PC-3 (cell line): ENCODE data around the gene OR10G3. TPM values are rescaled to one million over a fixed set of nuclear protein-coding genes. Genes with fewer than 3 reads are reported as not detected.

Experiments used
- ATAC-seq: fragments of 200-7000 bp; cut with Tn5 transposase; 2 replicates; pipeline ENCODE4 v1.9.1; 2020; ENCODE audit warnings: mild to moderate bottlenecking, moderate library complexity
- BruUV-seq: library from RNA; stranded (reverse); fragments of 400-500 nt; replicated peaks from 2 replicates; lab custom pipeline; 2021; lab: Mats Ljungman, UMichigan
- CTCF ChIA-PET: fragments of 300-600 bp; sonication (Branson Sonifier 250); formaldehyde crosslinking; loops from one replicate; lab custom pipeline; 2022; ENCODE audit warnings: antibody characterized with exemption; lab: Charles Lee
- POLR2A ChIA-PET: fragments of 300-600 bp; sonication (Branson Sonifier 250); formaldehyde crosslinking; loops from one replicate; lab custom pipeline; 2022; ENCODE audit warnings: antibody characterized with exemption; ENCODE audit not compliant: unreplicated experiment; lab: Charles Lee
- DNase-seq: peaks from one replicate; pipeline ENCODE4 v3.0.0-alpha.2; 2015
- H2AFZ ChIP-seq: fragments of 300-600 bp; sonication (generic); 2 replicates; pipeline ENCODE4 v1.6.0; 2016; ENCODE audit warnings: antibody characterized with exemption, low read length
- H3F3A ChIP-seq: fragments of 300-600 bp; sonication (generic); one replicate; pipeline ENCODE4 v1.6.0; 2017; ENCODE audit warnings: antibody characterized with exemption, low read length, control low read depth, mild to moderate bottlenecking; ENCODE audit not compliant: unreplicated experiment
- H3K27ac ChIP-seq: fragments of 300-600 bp; sonication (generic); 2 replicates; pipeline ENCODE4 v1.5.1; 2016; ENCODE audit warnings: mild to moderate bottlenecking, low read length
- H3K27me3 ChIP-seq: fragments of 300-600 bp; sonication (generic); 2 replicates; pipeline ENCODE4 v1.6.1; 2016; ENCODE audit warnings: low read length, mixed read lengths
- H3K36me3 ChIP-seq: fragments of 300-600 bp; sonication (generic); 2 replicates; pipeline ENCODE4 v1.6.1; 2016; ENCODE audit warnings: low read depth, mixed run types, low read length, mixed read lengths
- H3K4me1 ChIP-seq: fragments of 300-600 bp; sonication (generic); 2 replicates; pipeline ENCODE4 v1.5.1; 2016; ENCODE audit warnings: low read length; ENCODE audit not compliant: insufficient read depth
- H3K4me2 ChIP-seq: fragments of 300-600 bp; sonication (generic); 2 replicates; pipeline ENCODE4 v1.6.0; 2016; ENCODE audit warnings: low read length
- H3K4me3 ChIP-seq: fragments of 300-600 bp; sonication (generic); 2 replicates; pipeline ENCODE4 v1.5.1; 2016; ENCODE audit warnings: mild to moderate bottlenecking, low read length, mixed read lengths
- H3K79me2 ChIP-seq: fragments of 300-600 bp; sonication (generic); 2 replicates; pipeline ENCODE4 v1.6.1; 2017; ENCODE audit warnings: low read length, mixed read lengths
- H3K9ac ChIP-seq: fragments of 300-600 bp; sonication (generic); 2 replicates; pipeline ENCODE4 v1.6.0; 2016; ENCODE audit warnings: mild to moderate bottlenecking, low read length
- H3K9me2 ChIP-seq: fragments of 300-600 bp; sonication (generic); replicated peaks from 2 replicates; pipeline ENCODE4 v1.6.1; 2016; ENCODE audit warnings: mixed run types, low read length, mixed read lengths
- H3K9me3 ChIP-seq: fragments of 300-600 bp; sonication (generic); 2 replicates; pipeline ENCODE4 v1.6.1; 2016; ENCODE audit warnings: low read length, mixed read lengths
- H4K20me1 ChIP-seq: fragments of 300-600 bp; sonication (generic); 2 replicates; pipeline ENCODE4 v1.6.1; 2016; ENCODE audit warnings: low read length, mixed read lengths
- CTCF ChIP-seq: fragments of 300-600 bp; sonication (generic); conservative IDR thresholded peaks from 2 replicates; pipeline ENCODE4 v1.5.1; 2017; ENCODE audit warnings: antibody characterized with exemption, low read depth, mild to moderate bottlenecking, low read length
- EZH2 ChIP-seq: fragments of 300-600 bp; sonication (generic); IDR thresholded peaks from one replicate; pipeline ENCODE4 v1.6.1; 2017; ENCODE audit warnings: antibody characterized with exemption, mild to moderate bottlenecking, low read length; ENCODE audit not compliant: unreplicated experiment
- EZH2phosphoT487 ChIP-seq: fragments of 300-600 bp; sonication (generic); IDR thresholded peaks from 2 replicates; pipeline ENCODE4 v1.6.1; 2018; ENCODE audit warnings: mild to moderate bottlenecking, antibody characterized with exemption, low read length, borderline replicate concordance
- intact Hi-C: fragments of 100-400 bp; cut with micrococcal nuclease; formaldehyde crosslinking; loops from 2 replicates; pipeline ENCODE4 v1.9.0; 2023
- total RNA-seq: library from RNA; depleted of rRNA; stranded (reverse); fragments of >200 nt; gene quantifications from 2 replicates; pipeline ENCODE4 v1.2.3, GENCODE V29; 2014

OR10G3 gene
- total RNA-seq, 1 experiment from 2014 or later = not detected

GRCh38 chr14:21539189-21539940 lies 40.5 kb downstream of the OR10G3 start:
- intact Hi-C loops = no loop called here
- H3K9me2 ChIP-seq = no peaks in the 10 kb centered on the region
- no TSS peak for BruUV-seq

GRCh38 chr14:21537090-21537424 lies 42.8 kb downstream of the OR10G3 start:
- no peaks in the 10 kb centered on the region for H3K9me2 ChIP-seq
- H3K79me2 ChIP-seq = no peaks in the 10 kb centered on the region
- H3K9me3 ChIP-seq = no peaks in the 10 kb centered on the region
- H3K9ac ChIP-seq = no peak overlapping the region
- H3K27ac ChIP-seq = no peak overlapping the region
- peaks cover 45% of the 10 kb centered on the region for H3K27me3 ChIP-seq
- DNase-seq (no peak), ATAC-seq (no peak)
- intact Hi-C loops = no loop called here
- POLR2A ChIA-PET = no interaction called here
- no peaks in the 10 kb centered on the region for H3K36me3 ChIP-seq
- no peak overlapping the region for H3K4me2 ChIP-seq
- TF ChIP-seq CTCF (no peak), EZH2phosphoT487 (no peak), EZH2 (no peak)
- no peak overlapping the region for H3K4me3 ChIP-seq
- H3F3A ChIP-seq = no peaks in the 10 kb centered on the region
- no peaks in the 10 kb centered on the region for H4K20me1 ChIP-seq
- CTCF ChIA-PET = no interaction called here
- H3K4me1 ChIP-seq = no peaks in the 10 kb centered on the region
- H2AFZ ChIP-seq = no peak overlapping the region
- no TSS peak for BruUV-seq

More at GRCh38 chr14:21539189-21539940, 40.5 kb downstream of the OR10G3 start:
- Histone ChIP-seq H3K79me2 (no peaks in the 10 kb centered on the region), H3K4me2 (no peak overlapping the region), H3K27ac (no peak overlapping the region), H3K9ac (no peak overlapping the region), H2AFZ (no peak overlapping the region), H3K4me3 (no peak overlapping the region), H3K36me3 (no peaks in the 10 kb centered on the region), H4K20me1 (no peaks in the 10 kb centered on the region), H3K9me3 (no peaks in the 10 kb centered on the region), H3K27me3 (peaks cover 35% of the 10 kb centered on the region), H3K4me1 (no peaks in the 10 kb centered on the region), H3F3A (no peaks in the 10 kb centered on the region)
- TF ChIP-seq EZH2phosphoT487 (no peak), EZH2 (no peak), CTCF (no peak)
- DNase-seq = no peak
- ATAC-seq = no peak
- POLR2A ChIA-PET = no interaction called here
- CTCF ChIA-PET = no interaction called here

- H3K9ac ChIP-seq = no peak overlapping the region
- TF ChIP-seq EZH2 (no peak), EZH2phosphoT487 (no peak), CTCF (no peak)
- no peaks in the 10 kb centered on the region for H4K20me1 ChIP-seq
- intact Hi-C loops = no loop called here
- H3K79me2 ChIP-seq = no peaks in the 10 kb centered on the region
- no peaks in the 10 kb centered on the region for H3K36me3 ChIP-seq
- H3F3A ChIP-seq = no peaks in the 10 kb centered on the region
- H3K9me3 ChIP-seq = no peaks in the 10 kb centered on the region
- H2AFZ ChIP-seq = no peak overlapping the region
- BruUV-seq = no TSS peak
- POLR2A ChIA-PET = no interaction called here
- H3K4me1 ChIP-seq = no peaks in the 10 kb centered on the region
- DNase-seq = no peak
- H3K9me2 ChIP-seq = no peaks in the 10 kb centered on the region
- ATAC-seq = no peak
- H3K27me3 ChIP-seq = peaks cover 45% of the 10 kb centered on the region
- H3K4me2 ChIP-seq = no peak overlapping the region
- no peak overlapping the region for H3K27ac ChIP-seq
- no peak overlapping the region for H3K4me3 ChIP-seq
- CTCF ChIA-PET = no interaction called here
Observed at GRCh38 chr14:21536418-21537089, 43.3 kb downstream of the OR10G3 start.
